Endodermal cell (in vitro differentiated cells): ENCODE results near the gene NXF1. TPM values are rescaled to one million over a fixed set of nuclear protein-coding genes. Genes with fewer than 3 reads are reported as not detected.
A peak's percentile ranks its signal among the peaks of the same experiment; 100 is the strongest.

ENCODE experiments used
- DNase-seq: peaks from one replicate; pipeline ENCODE4 v3.0.0-alpha.2; 2017
- H3K27ac ChIP-seq: 2 replicates; pipeline ENCODE4 v1.5.1; 2013; ENCODE audit warnings: mild to moderate bottlenecking, low read depth, low read length, moderate library complexity
- H3K27me3 ChIP-seq: 2 replicates; pipeline ENCODE4 v1.6.1; 2013; ENCODE audit warnings: mild to moderate bottlenecking, low read length, moderate library complexity; ENCODE audit not compliant: insufficient read depth, control insufficient read depth, poor library complexity, severe bottlenecking
- H3K36me3 ChIP-seq: 2 replicates; pipeline ENCODE4 v1.7.0; 2013; ENCODE audit warnings: mild to moderate bottlenecking, low read length, moderate library complexity; ENCODE audit not compliant: control insufficient read depth, insufficient read depth
- H3K4me1 ChIP-seq: one replicate; pipeline ENCODE4 v1.7.0; 2013; ENCODE audit warnings: low read length; ENCODE audit not compliant: control insufficient read depth, insufficient read depth
- H3K4me3 ChIP-seq: 2 replicates; pipeline ENCODE4 v1.5.1; 2013; ENCODE audit warnings: mild to moderate bottlenecking, low read length, moderate library complexity
- H3K9ac ChIP-seq: 2 replicates; pipeline ENCODE4 v1.6.1; 2013; ENCODE audit warnings: mild to moderate bottlenecking, low read length, moderate library complexity; ENCODE audit not compliant: poor library complexity, severe bottlenecking; ENCODE audit errors: extremely low read depth
- H3K9me3 ChIP-seq: 2 replicates; pipeline ENCODE4 v1.6.1; 2013; ENCODE audit warnings: mild to moderate bottlenecking, low read length, moderate library complexity; ENCODE audit not compliant: control insufficient read depth
- H3K27ac Mint-ChIP-seq: 2 replicates; pipeline ENCODE4 v1.8.0; 2020; ENCODE audit warnings: mixed read lengths
- H3K27me3 Mint-ChIP-seq: 2 replicates; pipeline ENCODE4 v1.8.0; 2021; ENCODE audit warnings: mild to moderate bottlenecking, mixed read lengths; ENCODE audit not compliant: insufficient read depth
- H3K36me3 Mint-ChIP-seq: 2 replicates; pipeline ENCODE4 v1.8.0; 2020; ENCODE audit warnings: low read depth, mixed read lengths
- H3K4me1 Mint-ChIP-seq: 2 replicates; pipeline ENCODE4 v1.8.0; 2020; ENCODE audit warnings: mixed read lengths
- H3K4me3 Mint-ChIP-seq: 2 replicates; pipeline ENCODE4 v1.8.0; 2020; ENCODE audit warnings: mild to moderate bottlenecking, moderate library complexity, mixed read lengths
- H3K9me3 Mint-ChIP-seq: 2 replicates; pipeline ENCODE4 v1.8.0; 2020; ENCODE audit warnings: mild to moderate bottlenecking, mixed read lengths
- CTCF ChIP-seq: fragments of 200-600 bp; sonication (generic); conservative IDR thresholded peaks from 2 replicates; pipeline ENCODE4 v1.5.0; 2021; ENCODE audit warnings: antibody characterized with exemption, mild to moderate bottlenecking
- WGBS, 2 experiments: methylation state at CpG; one replicate each; pipeline versions ENCODE4 v1.1.5 to v1.1.7; 2013; ENCODE audit warnings: missing lambda C conversion rate in 2 of 2, mixed read lengths in 1 of 2; ENCODE audit not compliant: insufficient coverage in 1 of 2, insufficient read length in 1 of 2; 5-methylcytosine and 5-hydroxymethylcytosine counted together
- total RNA-seq, 2 donors: library from RNA; stranded (reverse); fragmentation: NEBNext Ultra II Directional in 1 of 2; extraction: Animal tissue kit (Norgen Biotek cat#: 25700) in 1 of 2; gene quantifications; 2 replicates in 1 of 2; 3 replicates in 1 of 2; pipeline ENCODE4 v1.2.1, GENCODE V29; 2021

NXF1 gene
- total RNA-seq, 2 donors from 2014 or later, result 45.8 to 61.4 TPM

DNA sequence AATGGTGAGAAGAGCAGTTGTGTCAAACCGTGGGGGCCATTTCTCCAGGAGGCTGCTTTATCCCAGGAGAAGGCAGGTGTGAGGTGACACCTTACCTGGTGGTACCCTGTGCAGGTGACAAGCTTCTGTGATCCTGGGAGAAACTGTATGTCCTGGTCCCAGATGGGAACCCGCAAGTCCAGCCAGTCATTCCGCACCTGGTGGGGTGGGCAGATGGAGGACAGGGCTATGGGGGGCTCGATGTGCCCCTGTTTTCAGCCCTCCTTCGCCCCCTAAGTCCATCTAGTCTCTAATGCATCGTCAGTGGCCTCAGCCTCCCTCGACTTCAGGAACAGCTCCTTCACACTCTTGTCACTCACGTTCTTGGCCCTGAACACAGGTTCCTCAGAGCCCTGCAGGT is 30.1 kb upstream of the NXF1 start:
- Mint-ChIP-seq H3K36me3 (peaks cover 35% of the 10 kb centered on the region), H3K9me3 (no peaks in the 10 kb centered on the region), H3K4me1 (peaks cover 21% of the 10 kb centered on the region), H3K27me3 (no peaks in the 10 kb centered on the region), H3K27ac (no peak overlapping the region), H3K4me3 (no peak overlapping the region)
- H3K9me3 ChIP-seq, result no peaks in the 10 kb centered on the region
- H3K4me3 ChIP-seq, result no peak overlapping the region
- H3K27me3 ChIP-seq, result no peaks in the 10 kb centered on the region
- H3K27ac ChIP-seq, result no peak overlapping the region
- WGBS, 2 experiments, result 92 to 93% methylated on average over 6 to 8 of the region's 8 CpGs
- no peak overlapping the region for H3K9ac ChIP-seq
- TF ChIP-seq CTCF, result no peak
- H3K36me3 ChIP-seq, result peaks cover 44% of the 10 kb centered on the region
- H3K4me1 ChIP-seq, result no peaks in the 10 kb centered on the region
- DNase-seq, result no peak

GRCh38 chr11:62832336-62833234 is 27.3 kb upstream of the NXF1 start, which contains the start of gene TEX54:
Gene TEX54, minus strand, starts transcription at chr11:62832841.
- H3K9me3 Mint-ChIP-seq, result no peaks in the 10 kb centered on the region
- H3K36me3 Mint-ChIP-seq, result peaks cover 40% of the 10 kb centered on the region
- peak within 1 kb of the TSS; percentile 97 for H3K27ac ChIP-seq
- peak within 1 kb of the TSS; percentile 96 for H3K9ac ChIP-seq
- DNase-seq, result no peak
- peak within 1 kb of the TSS; percentile 99 for H3K4me3 Mint-ChIP-seq
- peaks cover 49% of the 10 kb centered on the region for H3K36me3 ChIP-seq
- no peaks in the 10 kb centered on the region for H3K27me3 ChIP-seq
- no peaks in the 10 kb centered on the region for H3K27me3 Mint-ChIP-seq
- peaks cover 2% of the 10 kb centered on the region for H3K4me1 ChIP-seq
- H3K27ac Mint-ChIP-seq, result peak within 1 kb of the TSS; percentile 100
- H3K4me3 ChIP-seq, result peak within 1 kb of the TSS; percentile 98
- no peaks in the 10 kb centered on the region for H3K9me3 ChIP-seq
- TF ChIP-seq CTCF, result no peak
- peaks cover 20% of the 10 kb centered on the region for H3K4me1 Mint-ChIP-seq
- WGBS, 2 experiments, result 4 to 19% methylated on average over 22 to 40 of the region's 40 CpGs

DNA sequence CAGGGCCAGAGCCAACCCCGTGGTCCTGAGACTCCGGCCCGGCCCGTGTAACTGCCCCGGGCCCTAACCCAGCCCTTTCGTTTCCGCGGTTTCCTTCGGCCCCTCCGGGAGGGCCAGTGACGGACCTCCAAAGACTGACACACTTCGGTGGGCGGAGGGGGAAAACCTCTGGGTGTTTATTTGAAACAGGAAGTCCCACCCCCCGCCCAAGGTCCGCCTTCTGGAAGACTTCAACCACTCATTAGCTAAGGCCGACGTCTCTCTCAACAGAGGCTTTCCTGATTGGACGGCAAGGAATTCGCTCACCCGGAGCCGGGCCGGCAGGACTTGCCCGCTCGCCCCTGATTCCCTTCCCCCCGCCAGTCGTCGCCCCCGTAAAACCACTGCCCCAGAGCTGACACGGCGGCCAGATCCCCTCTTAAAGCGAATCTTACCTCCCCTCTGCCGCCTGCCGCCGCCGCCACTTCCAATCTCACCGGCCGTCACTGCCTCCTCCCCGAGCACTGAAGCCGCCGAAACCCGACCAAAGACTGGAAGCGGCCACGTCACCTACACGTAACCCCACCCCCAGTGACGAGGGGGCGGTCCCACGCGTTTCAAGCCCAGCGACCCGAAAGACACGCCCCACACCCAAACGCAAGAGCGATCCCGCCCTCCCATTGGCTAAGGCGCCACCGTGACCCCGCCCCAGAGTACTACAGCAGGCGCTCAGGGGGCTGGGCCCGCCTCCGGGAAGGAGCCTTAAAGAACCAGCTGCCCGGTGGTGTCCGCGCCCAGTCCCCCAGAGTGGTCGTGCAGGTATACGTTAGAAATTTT is 26.5 kb upstream of the NXF1 start, which contains the start of gene STX5:
STX5 (minus strand) TSS at position 532 of the 816 bp plus-strand sequence. CDS start 808 bp downstream, outside the sequence.
- Histone ChIP-seq H3K4me3 (peak within 1 kb of the TSS; percentile 98), H3K4me1 (peaks cover 2% of the 10 kb centered on the region), H3K9ac (peak within 1 kb of the TSS; percentile 96), H3K36me3 (peaks cover 55% of the 10 kb centered on the region), H3K27ac (peak within 1 kb of the TSS; percentile 97), H3K27me3 (no peaks in the 10 kb centered on the region), H3K9me3 (no peaks in the 10 kb centered on the region)
- H3K27me3 Mint-ChIP-seq, result no peaks in the 10 kb centered on the region
- H3K27ac Mint-ChIP-seq, result peak within 1 kb of the TSS; percentile 100
- peak; percentile 100 for DNase-seq
- peaks cover 46% of the 10 kb centered on the region for H3K36me3 Mint-ChIP-seq
- WGBS, 2 experiments, result 0% methylated on average over 9 to 65 of the region's 65 CpGs
- H3K4me1 Mint-ChIP-seq, result peaks cover 20% of the 10 kb centered on the region
- peak within 1 kb of the TSS; percentile 99 for H3K4me3 Mint-ChIP-seq
- no peak for TF ChIP-seq CTCF
- peaks cover 2% of the 10 kb centered on the region for H3K9me3 Mint-ChIP-seq
